HCEC 1CT (cell line): ENCODE data around the gene FRMPD2.
"Not testable (repeated sequence)": the region's sequence is repeated elsewhere in the genome, so short reads cannot be mapped to it uniquely, and the experiment has no call there.

Experiments
- DNase-seq: peaks from one replicate; pipeline ENCODE4 v3.0.0-alpha.2; 2017

The FRMPD2 gene

GRCh38 chr10:48126251-48126650 is 148.2 kb downstream of the FRMPD2 start:
- DNase-seq, result not testable (repeated sequence)

- not testable (repeated sequence) for DNase-seq
Observed at GRCh38 chr10:48125631-48126030, 148.9 kb downstream of the FRMPD2 start.

- DNase-seq, result not testable (repeated sequence)
Observed at GRCh38 chr10:48122618-48123017, 151.9 kb downstream of the FRMPD2 start.

- DNase-seq, result not testable (repeated sequence)
Observed at GRCh38 chr10:48110277-48110676, 164.2 kb downstream of the FRMPD2 start.
